Kasumi-1 (cell line): ENCODE data around the gene GSC.
"Not testable (repeated sequence)": the region's sequence is repeated elsewhere in the genome, so short reads cannot be mapped to it uniquely, and the experiment has no call there.

Experiments
- DNase-seq, 2 experiments: peaks; one replicate each; lab custom pipeline; 2025; lab: John Stamatoyannopoulos, UW

The GSC gene

DNA sequence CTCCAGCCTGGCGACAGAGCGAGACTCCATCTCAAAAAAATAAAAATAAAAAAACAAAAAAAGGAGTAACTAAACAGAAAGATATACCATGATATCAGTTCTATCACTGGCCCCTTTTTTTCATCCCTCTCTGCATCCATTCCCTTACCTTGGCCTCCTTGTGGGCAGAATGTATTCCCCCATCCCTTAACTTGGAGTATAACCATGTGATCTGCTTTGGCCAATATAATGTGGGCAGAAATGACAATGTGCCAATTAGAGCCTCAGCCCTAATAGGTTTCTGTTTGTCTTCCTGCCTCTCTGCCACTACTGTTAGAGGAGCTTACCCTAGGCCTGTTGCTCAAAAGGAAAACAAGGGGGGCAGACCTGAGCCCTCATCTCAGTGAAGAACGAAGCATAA lies 23.8 kb downstream of the GSC start:
- DNase-seq, result no peak

DNA sequence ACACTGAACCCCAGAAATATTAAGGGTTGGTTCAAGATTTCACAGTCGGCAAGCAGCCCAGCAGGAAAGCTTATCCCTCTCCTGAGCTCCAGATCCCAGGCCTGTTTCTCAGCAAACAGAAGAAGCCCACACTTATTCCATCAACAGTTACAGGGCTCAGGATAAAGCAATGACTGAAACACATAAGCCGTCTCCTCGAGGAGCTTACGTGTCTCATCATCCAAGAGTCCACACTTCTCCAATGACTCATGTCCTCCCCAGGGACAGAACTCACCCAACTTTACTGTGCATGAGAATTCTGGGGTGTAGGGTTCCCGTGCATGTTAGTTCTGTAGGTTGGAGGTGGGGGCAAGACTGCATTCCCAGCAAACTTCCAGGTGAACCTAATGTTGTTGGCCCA lies 31.2 kb downstream of the GSC start:
- no peak for DNase-seq

DNA sequence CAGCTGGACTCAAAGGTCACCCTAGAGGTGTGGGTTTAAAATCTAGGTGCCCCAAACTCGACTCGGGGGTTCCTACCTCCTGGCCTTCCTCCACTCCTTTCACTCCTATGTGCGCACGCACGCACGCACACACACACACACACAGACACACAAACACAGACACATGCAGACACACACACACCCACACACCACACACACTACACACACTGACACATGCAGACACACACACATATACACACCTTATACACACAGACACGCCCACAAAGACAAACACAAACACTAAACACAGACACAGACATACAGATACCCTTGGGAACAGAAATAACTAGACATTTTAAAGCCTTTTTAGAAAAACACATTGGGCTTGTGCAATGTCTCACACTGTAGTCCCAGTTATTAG lies 31.8 kb downstream of the GSC start:
- DNase-seq, result no peak

DNA sequence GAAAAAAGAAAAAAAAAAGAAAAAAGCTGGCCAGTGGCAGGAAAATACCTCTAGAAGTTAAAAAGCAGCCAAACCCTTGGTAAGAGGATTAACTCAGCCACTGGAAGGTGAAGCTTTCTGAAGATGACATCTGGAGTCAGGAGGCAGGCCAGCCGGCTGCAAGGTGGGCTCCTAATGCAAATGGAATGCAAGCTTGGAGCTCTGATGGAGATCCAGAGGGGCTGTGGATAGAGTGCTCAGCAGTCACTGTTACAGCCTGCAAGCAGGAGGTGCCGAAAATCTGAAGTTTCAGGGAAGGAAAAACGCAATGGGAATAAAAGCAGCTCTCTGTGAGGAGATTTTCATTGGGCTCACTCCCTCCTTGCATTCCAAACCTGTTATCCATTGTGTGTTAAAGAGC lies 41.0 kb downstream of the GSC start:
- DNase-seq, result no peak

DNA sequence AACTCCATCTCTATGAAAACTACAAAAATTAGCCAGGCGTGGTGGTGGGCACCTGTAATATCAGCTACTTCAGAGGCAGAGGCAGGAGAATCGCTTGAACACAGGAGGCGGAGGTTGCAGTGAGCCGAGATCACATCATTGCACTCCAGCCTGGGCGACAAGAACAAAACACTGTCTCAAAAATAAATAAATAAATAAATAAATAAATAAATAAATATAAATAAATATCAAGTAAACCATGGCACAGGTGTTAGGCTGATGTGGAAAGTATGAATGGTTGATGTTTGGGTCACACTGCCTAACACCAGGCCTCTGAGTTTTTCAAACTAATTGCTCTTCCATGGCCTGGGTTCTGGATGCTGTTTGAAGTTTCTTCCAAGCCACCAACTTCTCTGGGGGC lies 41.5 kb downstream of the GSC start:
- DNase-seq, result not testable (repeated sequence)

DNA sequence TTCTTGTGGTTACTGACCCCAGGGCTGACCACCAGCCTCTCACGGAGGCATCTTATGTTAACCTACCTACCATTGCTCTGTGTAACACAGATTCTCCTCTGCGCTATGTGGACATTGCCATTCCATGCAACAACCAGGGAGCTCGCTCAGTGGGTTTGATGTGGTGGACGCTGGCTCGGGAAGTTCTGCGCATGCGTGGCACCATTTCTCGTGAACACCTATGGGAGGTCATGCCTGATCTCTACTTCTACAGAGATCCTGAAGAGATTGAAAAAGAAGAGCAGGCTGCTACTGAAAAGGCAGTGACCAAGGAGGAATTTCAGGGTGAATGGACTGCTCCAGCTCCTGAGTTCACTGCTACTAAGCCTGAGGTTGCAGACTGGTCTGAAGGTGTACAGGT lies 43.3 kb downstream of the GSC start:
- not testable (repeated sequence) for DNase-seq

DNA sequence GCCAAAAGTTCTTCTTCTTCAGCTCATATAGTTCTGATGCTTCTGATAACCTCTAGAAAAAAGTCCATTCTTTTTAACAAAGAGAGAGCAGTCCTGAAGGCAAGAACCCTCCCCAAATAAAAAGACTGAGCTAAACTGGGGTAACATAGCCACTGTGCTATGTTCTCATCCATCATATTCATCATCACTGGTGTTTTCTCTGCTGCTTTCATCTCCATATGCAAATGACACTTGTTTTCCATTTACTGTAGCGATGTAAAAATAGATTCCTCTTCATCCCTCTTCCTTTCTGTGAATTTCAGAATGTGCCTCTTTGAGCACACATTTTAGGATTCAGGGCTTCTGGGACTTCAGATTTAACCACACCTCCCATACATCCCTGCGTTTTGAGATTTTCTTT lies 44.9 kb downstream of the GSC start:
- no peak for DNase-seq

DNA sequence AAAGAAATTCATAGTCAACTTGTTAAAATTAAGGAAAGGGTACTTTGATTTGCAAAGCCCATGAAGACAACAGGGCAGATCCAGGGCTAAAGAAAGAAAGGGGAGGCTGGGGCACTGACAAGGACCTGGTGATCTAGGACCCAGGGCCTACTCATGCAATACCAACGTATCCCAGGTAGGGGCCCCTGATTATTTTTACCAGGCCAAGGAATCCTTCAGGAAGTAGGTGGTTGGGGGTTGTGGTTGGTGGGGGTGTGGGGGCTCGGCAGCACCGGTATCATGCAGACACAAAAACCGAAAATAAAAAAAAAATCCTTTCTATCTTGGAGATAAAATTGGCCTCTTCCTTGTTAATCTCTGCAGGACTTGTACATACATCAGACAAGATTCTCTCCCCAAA lies 47.5 kb downstream of the GSC start:
- DNase-seq, result no peak
